ENCODE measurements around the gene ENAH.
"Not testable (repeated sequence)": the region's sequence is repeated elsewhere in the genome, so short reads cannot be mapped to it uniquely, and the experiment has no call there.

The ENAH gene

DNA sequence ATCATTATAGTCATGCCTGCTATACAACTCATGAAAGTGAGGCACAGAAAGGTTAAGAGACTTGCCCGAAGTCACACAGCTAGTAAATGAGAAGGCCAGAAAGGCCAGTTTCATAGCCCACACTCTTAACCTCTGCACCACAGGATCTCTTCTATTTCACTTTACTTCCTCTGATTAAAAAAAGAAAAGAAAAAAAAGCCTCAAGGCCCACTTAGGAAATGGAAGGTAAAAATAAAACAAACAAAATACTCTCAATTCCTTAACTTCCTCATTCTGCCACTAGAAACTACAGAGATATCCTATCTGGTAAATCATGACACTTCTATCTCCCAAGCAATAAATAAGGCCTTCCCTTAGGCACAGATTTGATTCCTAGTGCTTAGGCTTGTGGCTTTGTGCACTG lies 7.6 kb upstream of the ENAH start:
- Histone ChIP-seq H2BK15ac (ENCODE audit: low read depth, poor library complexity, severe bottlenecking) (no peak overlapping the region), H2BK12ac (ENCODE audit: low read length in 2 of 2) (no peak overlapping the region), H3K9ac (ENCODE audit: low read length) (no peak overlapping the region), H3K18ac (ENCODE audit: low read depth in 1 of 2, low read length in 2 of 2) (no peak overlapping the region), H2AFZ (ENCODE audit: low read depth, low read length) (no peak overlapping the region), H3K14ac (ENCODE audit: low read length in 2 of 2) (no peak overlapping the region), H2AK5ac (ENCODE audit: low read length, severe bottlenecking) (no peak overlapping the region), H2BK5ac (ENCODE audit: low read depth, low read length, poor library complexity, severe bottlenecking) (no peak overlapping the region), H4K8ac (ENCODE audit: low read length) (no peak overlapping the region), H4K91ac (ENCODE audit: low read length) (no peak overlapping the region), H3K27ac (ENCODE audit: low read length, poor library complexity, severe bottlenecking) (no peak overlapping the region), H3K79me1 (replicated peaks; ENCODE audit: low read length, poor library complexity, severe bottlenecking) (no peaks in the 10 kb centered on the region), H2BK120ac (ENCODE audit: low read depth, low read length) (no peak overlapping the region), H3K36me3 (ENCODE audit: control insufficient read depth in 1 of 2, insufficient read depth in 2 of 2, low read depth in 1 of 2, low read length in 2 of 2) (no peaks in the 10 kb centered on the region), H3K4me1 (ENCODE audit: control insufficient read depth, insufficient read depth, low read depth, low read length) (peaks cover 7% of the 10 kb centered on the region), H3K4me3 (ENCODE audit: insufficient read depth in 1 of 2, low read depth in 1 of 2, low read length in 2 of 2) (no peak overlapping the region), H3K4ac (ENCODE audit: low read depth in 1 of 2, low read length in 2 of 2) (no peak overlapping the region), H3K9me3 (ENCODE audit: control insufficient read depth, low read length) (no peaks in the 10 kb centered on the region), H3K27me3 (ENCODE audit: control insufficient read depth in 1 of 2, insufficient read depth in 1 of 2, low read length in 2 of 2) (no peaks in the 10 kb centered on the region), H3K4me2 (ENCODE audit: low read length, poor library complexity, severe bottlenecking) (no peak overlapping the region), H3K23ac (ENCODE audit: low read length in 2 of 2) (no peak overlapping the region)
- WGBS = 82% methylated on average over 1 of the region's 1 CpG
- no peak for DNase-seq

DNA sequence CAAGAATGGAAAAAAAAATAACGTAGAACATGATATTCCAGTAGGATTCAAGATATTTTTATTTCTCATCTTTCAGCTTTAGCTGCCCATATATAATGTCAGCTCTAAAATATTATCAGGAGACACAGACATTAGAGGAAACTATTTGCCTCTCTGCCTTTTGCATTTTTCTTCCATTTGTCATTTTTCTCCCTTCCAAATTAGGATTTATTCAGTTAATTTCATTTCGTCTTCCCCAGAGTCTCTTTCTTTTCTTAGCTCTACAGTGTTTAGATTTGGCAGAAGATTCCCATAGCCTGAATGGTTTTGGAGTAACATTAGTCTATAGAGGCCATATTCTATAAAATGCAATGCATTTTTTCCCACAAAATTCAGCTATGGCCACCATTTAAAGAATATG lies 5.1 kb upstream of the ENAH start:
- H3K27ac ChIP-seq (ENCODE audit: low read length, poor library complexity, severe bottlenecking) = peak overlapping the region; percentile 71
- H2BK5ac ChIP-seq (ENCODE audit: low read depth, low read length, poor library complexity, severe bottlenecking) = no peak overlapping the region
- H2AK5ac ChIP-seq (ENCODE audit: low read length, severe bottlenecking) = no peak overlapping the region
- H2BK15ac ChIP-seq (ENCODE audit: low read depth, poor library complexity, severe bottlenecking) = no peak overlapping the region
- peak overlapping the region in 1 of 2 experiments; percentile 15 for H3K4me3 ChIP-seq (ENCODE audit: insufficient read depth in 1 of 2, low read depth in 1 of 2, low read length in 2 of 2)
- no peak for DNase-seq
- H2BK12ac ChIP-seq (ENCODE audit: low read length in 2 of 2) = no peak overlapping the region
- no peak overlapping the region for H3K18ac ChIP-seq (ENCODE audit: low read depth in 1 of 2, low read length in 2 of 2)
- H3K4ac ChIP-seq (ENCODE audit: low read depth in 1 of 2, low read length in 2 of 2) = no peak overlapping the region
- peak overlapping the region; percentile 84 for H3K9ac ChIP-seq (ENCODE audit: low read length)
- no peak overlapping the region for H3K4me2 ChIP-seq (ENCODE audit: low read length, poor library complexity, severe bottlenecking)
- WGBS = no CpG with 5 or more reads among the region's 2 CpGs
- no peak overlapping the region for H2AFZ ChIP-seq (ENCODE audit: low read depth, low read length)
- H3K27me3 ChIP-seq (ENCODE audit: control insufficient read depth in 1 of 2, insufficient read depth in 1 of 2, low read length in 2 of 2) = no peaks in the 10 kb centered on the region
- H3K79me1 ChIP-seq (replicated peaks; ENCODE audit: low read length, poor library complexity, severe bottlenecking) = no peaks in the 10 kb centered on the region
- peaks cover 7% of the 10 kb centered on the region for H3K4me1 ChIP-seq (ENCODE audit: control insufficient read depth, insufficient read depth, low read depth, low read length)
- no peak overlapping the region for H2BK120ac ChIP-seq (ENCODE audit: low read depth, low read length)
- no peak overlapping the region for H3K23ac ChIP-seq (ENCODE audit: low read length in 2 of 2)
- no peaks in the 10 kb centered on the region for H3K9me3 ChIP-seq (ENCODE audit: control insufficient read depth, low read length)
- H4K8ac ChIP-seq (ENCODE audit: low read length) = no peak overlapping the region
- no peaks in the 10 kb centered on the region for H3K36me3 ChIP-seq (ENCODE audit: control insufficient read depth in 1 of 2, insufficient read depth in 2 of 2, low read depth in 1 of 2, low read length in 2 of 2)
- H4K91ac ChIP-seq (ENCODE audit: low read length) = no peak overlapping the region
- H3K14ac ChIP-seq (ENCODE audit: low read length in 2 of 2) = no peak overlapping the region

DNA sequence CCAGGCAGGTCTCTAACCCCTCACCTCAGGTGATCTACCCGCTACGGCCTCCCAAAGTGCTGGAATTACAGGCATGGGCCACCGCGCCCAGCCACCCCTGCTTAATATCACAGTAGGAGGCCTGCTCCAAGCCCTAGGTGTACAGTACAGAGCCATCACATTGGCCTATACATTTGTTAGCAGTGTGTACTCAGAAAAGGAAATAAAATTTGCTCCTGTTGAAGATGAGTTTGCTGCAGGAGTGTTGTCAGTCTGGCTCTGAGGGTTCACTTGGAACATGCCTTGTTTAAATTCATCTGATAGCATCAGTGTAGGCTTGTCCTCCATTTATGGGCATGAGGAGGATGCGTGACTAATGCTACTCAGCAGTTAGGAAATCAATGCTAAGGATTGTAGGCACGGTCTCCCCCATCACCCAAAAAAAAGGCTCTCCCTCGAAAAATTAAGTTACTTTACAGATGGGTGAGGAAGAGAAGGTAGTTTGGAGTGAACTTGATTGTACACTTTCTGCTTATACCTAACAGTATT lies 4.6 kb upstream of the ENAH start:
- WGBS = 58% methylated on average over 6 of the region's 7 CpGs
- H3K23ac ChIP-seq (ENCODE audit: low read length in 2 of 2) = no peak overlapping the region

DNA sequence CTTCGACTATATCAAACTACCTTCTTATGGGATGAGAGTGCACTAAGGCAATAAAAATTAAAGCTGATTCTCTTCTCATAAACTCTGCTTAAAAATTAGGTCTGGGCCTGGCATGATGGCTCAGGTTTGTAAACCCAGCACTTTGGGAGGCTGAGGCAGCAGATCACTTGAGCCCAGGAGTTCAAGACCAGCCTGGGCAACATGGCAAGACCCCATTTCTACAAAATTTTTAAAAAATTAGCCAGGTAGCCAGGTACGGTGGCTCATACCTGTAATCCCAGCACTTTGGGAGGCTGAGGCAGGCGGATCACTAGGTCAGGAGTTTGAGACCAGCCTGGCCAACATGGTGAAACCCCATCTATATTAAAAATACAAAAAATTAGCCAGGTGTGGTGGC lies 3.3 kb upstream of the ENAH start:
- H4K91ac ChIP-seq (ENCODE audit: low read length); H3K23ac ChIP-seq (ENCODE audit: low read length in 2 of 2); H3K9me3 ChIP-seq (ENCODE audit: control insufficient read depth, low read length); H3K18ac ChIP-seq (ENCODE audit: low read depth in 1 of 2, low read length in 2 of 2); H3K4me3 ChIP-seq (ENCODE audit: insufficient read depth in 1 of 2, low read depth in 1 of 2, low read length in 2 of 2); H3K4me2 ChIP-seq (ENCODE audit: low read length, poor library complexity, severe bottlenecking); H3K4ac ChIP-seq (ENCODE audit: low read depth in 1 of 2, low read length in 2 of 2); H4K8ac ChIP-seq (ENCODE audit: low read length); H2AK5ac ChIP-seq (ENCODE audit: low read length, severe bottlenecking); H3K36me3 ChIP-seq (ENCODE audit: control insufficient read depth in 1 of 2, insufficient read depth in 2 of 2, low read depth in 1 of 2, low read length in 2 of 2); H2BK15ac ChIP-seq (ENCODE audit: low read depth, poor library complexity, severe bottlenecking); H3K27me3 ChIP-seq (ENCODE audit: control insufficient read depth in 1 of 2, insufficient read depth in 1 of 2, low read length in 2 of 2); H3K14ac ChIP-seq (ENCODE audit: low read length in 2 of 2); H3K79me1 ChIP-seq (replicated peaks; ENCODE audit: low read length, poor library complexity, severe bottlenecking); H2AFZ ChIP-seq (ENCODE audit: low read depth, low read length); H3K4me1 ChIP-seq (ENCODE audit: control insufficient read depth, insufficient read depth, low read depth, low read length); DNase-seq; H2BK12ac ChIP-seq (ENCODE audit: low read length in 2 of 2): not testable (repeated sequence)
- Histone ChIP-seq H2BK120ac (ENCODE audit: low read depth, low read length) (peak overlapping the region; percentile 42), H2BK5ac (ENCODE audit: low read depth, low read length, poor library complexity, severe bottlenecking) (peak overlapping the region; percentile 5), H3K27ac (ENCODE audit: low read length, poor library complexity, severe bottlenecking) (peak overlapping the region; percentile 98), H3K9ac (ENCODE audit: low read length) (peak overlapping the region; percentile 2)
- 54% methylated on average over 1 of the region's 3 CpGs for WGBS

More for the DNA sequence above, 4.6 kb upstream of the ENAH start:
- Histone ChIP-seq H2BK5ac (ENCODE audit: low read depth, low read length, poor library complexity, severe bottlenecking) (peak overlapping the region; percentile 53), H2BK120ac (ENCODE audit: low read depth, low read length) (no peak overlapping the region), H2AFZ (ENCODE audit: low read depth, low read length) (no peak overlapping the region), H3K4ac (ENCODE audit: low read depth in 1 of 2, low read length in 2 of 2) (peak overlapping the region in 1 of 2 experiments; percentile 58), H3K9me3 (ENCODE audit: control insufficient read depth, low read length) (no peaks in the 10 kb centered on the region), H3K4me3 (ENCODE audit: insufficient read depth in 1 of 2, low read depth in 1 of 2, low read length in 2 of 2) (peak overlapping the region in 1 of 2 experiments; percentile 15), H3K4me2 (ENCODE audit: low read length, poor library complexity, severe bottlenecking) (no peak overlapping the region), H3K27me3 (ENCODE audit: control insufficient read depth in 1 of 2, insufficient read depth in 1 of 2, low read length in 2 of 2) (no peaks in the 10 kb centered on the region), H4K91ac (ENCODE audit: low read length) (no peak overlapping the region), H3K4me1 (ENCODE audit: control insufficient read depth, insufficient read depth, low read depth, low read length) (peaks cover 7% of the 10 kb centered on the region), H3K9ac (ENCODE audit: low read length) (peak overlapping the region; percentile 84), H2AK5ac (ENCODE audit: low read length, severe bottlenecking) (peak overlapping the region; percentile 57), H3K27ac (ENCODE audit: low read length, poor library complexity, severe bottlenecking) (peak overlapping the region; percentile 71), H3K79me1 (replicated peaks; ENCODE audit: low read length, poor library complexity, severe bottlenecking) (no peaks in the 10 kb centered on the region), H3K18ac (ENCODE audit: low read depth in 1 of 2, low read length in 2 of 2) (peak overlapping the region; percentile 16 to 92), H3K36me3 (ENCODE audit: control insufficient read depth in 1 of 2, insufficient read depth in 2 of 2, low read depth in 1 of 2, low read length in 2 of 2) (no peaks in the 10 kb centered on the region), H4K8ac (ENCODE audit: low read length) (no peak overlapping the region), H2BK15ac (ENCODE audit: low read depth, poor library complexity, severe bottlenecking) (peak overlapping the region; percentile 60), H2BK12ac (ENCODE audit: low read length in 2 of 2) (peak overlapping the region; percentile 75 to 94), H3K14ac (ENCODE audit: low read length in 2 of 2) (peak overlapping the region in 1 of 2 experiments; percentile 76)
- DNase-seq = peak; percentile 84

Data from mesenchymal stem cell (in vitro differentiated cells and primary cell).